Left ventricle myocardium inferior (tissue), 1 donor: ENCODE results near the gene ERCC1. TPM values are rescaled to one million over a fixed set of nuclear protein-coding genes. Genes with fewer than 3 reads are reported as not detected.
A peak's percentile ranks its signal among the peaks of the same experiment; 100 is the strongest.

ENCODE experiments used
- DNase-seq: peaks from one replicate; pipeline ENCODE4 v3.0.0-alpha.2; 2020
- H3K27ac ChIP-seq: fragments of 200-600 bp; replicated peaks from 2 replicates; pipeline ENCODE4 v1.8.0; 2021
- H3K27me3 ChIP-seq: fragments of 200-600 bp; 2 replicates; pipeline ENCODE4 v1.8.0; 2021; ENCODE audit warnings: low read depth
- H3K36me3 ChIP-seq: fragments of 200-600 bp; 2 replicates; pipeline ENCODE4 v1.8.0; 2021
- H3K4me1 ChIP-seq: fragments of 200-600 bp; 2 replicates; pipeline ENCODE4 v1.8.0; 2021
- H3K4me3 ChIP-seq: fragments of 200-600 bp; 2 replicates; pipeline ENCODE4 v1.8.0; 2021; ENCODE audit warnings: mild to moderate bottlenecking, moderate library complexity
- H3K9me3 ChIP-seq: fragments of 200-600 bp; replicated peaks from 2 replicates; pipeline ENCODE4 v1.8.0; 2021
- intact Hi-C: fragments of 100-400 bp; cut with micrococcal nuclease; formaldehyde crosslinking; loops from one replicate; pipeline ENCODE4 v1.11.0; 2022
- total RNA-seq: library from RNA; stranded (reverse); fragmentation: NEBNext Ultra II Directional; extraction: Animal tissue kit (Norgen Biotek cat#: 25700); gene quantifications from one replicate; pipeline ENCODE4 v1.2.1, GENCODE V29; 2021
- TF ChIP-seq, protein P1 (sequence below): fragments of 200-600 bp; IDR thresholded peaks from 2 replicates; pipeline ENCODE4 v1.8.0; 2021; ENCODE audit warnings: antibody characterized with exemption, mild to moderate bottlenecking, borderline replicate concordance
- donor health status: DM: no; HTN: yes; CAD: no; lungs with severe emphysema.

ERCC1 gene
- total RNA-seq, 1 donor from 2014 or later = 108 TPM

DNA sequence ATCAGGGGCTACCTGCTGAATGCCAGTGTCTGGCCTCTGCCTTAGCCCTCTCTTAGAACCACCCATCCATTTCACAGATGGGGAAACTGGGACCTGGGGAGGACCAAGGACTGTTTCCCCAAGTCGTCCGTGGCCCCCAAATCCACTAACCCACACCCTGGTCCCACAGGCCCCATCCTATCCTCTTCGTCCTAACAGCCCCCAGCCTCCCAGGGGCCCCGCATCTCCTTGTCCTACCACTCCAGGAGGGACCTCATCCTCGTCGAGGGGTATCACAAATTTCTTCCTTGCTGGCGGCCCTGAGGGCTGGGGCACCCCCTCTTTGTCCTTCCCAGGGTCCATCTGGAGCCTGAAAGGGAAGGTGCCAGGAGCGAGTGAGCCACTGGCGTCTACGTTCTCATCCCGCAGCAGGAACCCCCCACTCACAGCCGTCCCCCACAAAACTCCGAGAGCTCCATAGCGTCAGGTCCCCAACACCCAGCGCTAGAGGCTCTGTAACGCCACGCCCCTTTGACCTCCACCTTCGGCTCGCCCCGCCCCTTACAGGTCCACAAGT lies 606 bp downstream of the ERCC1 start:
- Histone ChIP-seq H3K36me3 (peaks cover 27% of the 10 kb centered on the region), H3K27ac (peak overlapping the region; percentile 92), H3K4me3 (peak overlapping the region; percentile 70), H3K27me3 (no peaks in the 10 kb centered on the region), H3K4me1 (peaks cover 46% of the 10 kb centered on the region), H3K9me3 (no peaks in the 10 kb centered on the region)
- intact Hi-C loops = no loop called here
- TF ChIP-seq, protein P1, sequence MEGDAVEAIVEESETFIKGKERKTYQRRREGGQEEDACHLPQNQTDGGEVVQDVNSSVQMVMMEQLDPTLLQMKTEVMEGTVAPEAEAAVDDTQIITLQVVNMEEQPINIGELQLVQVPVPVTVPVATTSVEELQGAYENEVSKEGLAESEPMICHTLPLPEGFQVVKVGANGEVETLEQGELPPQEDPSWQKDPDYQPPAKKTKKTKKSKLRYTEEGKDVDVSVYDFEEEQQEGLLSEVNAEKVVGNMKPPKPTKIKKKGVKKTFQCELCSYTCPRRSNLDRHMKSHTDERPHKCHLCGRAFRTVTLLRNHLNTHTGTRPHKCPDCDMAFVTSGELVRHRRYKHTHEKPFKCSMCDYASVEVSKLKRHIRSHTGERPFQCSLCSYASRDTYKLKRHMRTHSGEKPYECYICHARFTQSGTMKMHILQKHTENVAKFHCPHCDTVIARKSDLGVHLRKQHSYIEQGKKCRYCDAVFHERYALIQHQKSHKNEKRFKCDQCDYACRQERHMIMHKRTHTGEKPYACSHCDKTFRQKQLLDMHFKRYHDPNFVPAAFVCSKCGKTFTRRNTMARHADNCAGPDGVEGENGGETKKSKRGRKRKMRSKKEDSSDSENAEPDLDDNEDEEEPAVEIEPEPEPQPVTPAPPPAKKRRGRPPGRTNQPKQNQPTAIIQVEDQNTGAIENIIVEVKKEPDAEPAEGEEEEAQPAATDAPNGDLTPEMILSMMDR = no peak
- no peak for DNase-seq

DNA sequence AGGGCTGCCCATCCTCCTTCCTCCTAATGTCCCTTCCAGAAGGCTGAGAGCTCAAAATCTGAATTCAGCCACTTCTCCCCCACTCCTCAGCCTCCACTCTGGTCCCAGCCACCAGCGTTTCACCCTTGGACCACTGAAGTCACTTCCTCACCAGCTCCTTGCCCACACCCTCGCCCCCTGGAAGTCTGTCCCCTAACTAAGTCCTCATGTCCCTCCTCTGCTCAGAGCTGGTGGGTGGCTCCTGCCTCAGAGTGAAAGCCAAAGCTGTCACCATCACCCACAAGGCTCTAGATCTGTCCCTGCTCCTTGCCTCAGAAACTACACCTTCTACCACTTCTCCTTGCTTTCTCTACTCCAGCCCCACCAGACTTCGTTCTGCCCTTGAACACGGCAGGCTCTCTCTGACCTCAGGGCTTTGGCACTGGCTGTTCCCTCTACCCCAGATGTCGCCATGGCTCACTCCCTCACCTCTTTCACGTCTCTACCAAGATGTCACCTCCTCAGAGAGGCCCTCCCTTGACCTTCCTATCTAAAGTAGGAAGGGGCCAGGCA lies 1.7 kb downstream of the ERCC1 start:
- Histone ChIP-seq H3K9me3 (no peaks in the 10 kb centered on the region), H3K4me3 (peak overlapping the region; percentile 70), H3K27ac (peak overlapping the region; percentile 13), H3K36me3 (peaks cover 37% of the 10 kb centered on the region), H3K27me3 (no peaks in the 10 kb centered on the region), H3K4me1 (peaks cover 42% of the 10 kb centered on the region)
- intact Hi-C loops = no loop called here
- no peak for DNase-seq
- TF ChIP-seq, protein P1 = no peak

DNA sequence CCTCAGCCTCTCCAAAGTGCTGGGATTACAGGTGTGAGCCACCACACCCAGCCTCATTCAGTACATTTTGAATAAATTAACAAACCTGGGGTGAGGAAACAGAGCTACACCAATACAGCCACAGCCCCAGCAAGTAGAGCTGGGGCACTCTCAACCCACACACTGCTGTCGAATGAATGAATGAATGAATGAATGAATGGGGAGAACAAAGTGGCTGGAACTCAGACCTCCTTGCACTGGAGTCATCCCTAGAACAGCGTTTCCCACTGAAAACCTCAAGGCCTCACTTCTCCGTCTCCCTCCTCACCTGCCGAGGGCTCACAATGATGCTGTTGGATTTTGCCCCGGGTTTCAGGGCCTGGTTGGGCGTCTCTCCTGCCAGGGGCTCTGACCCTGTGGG lies 2.8 kb downstream of the ERCC1 start:
- H3K9me3 ChIP-seq = no peaks in the 10 kb centered on the region
- no peak overlapping the region for H3K4me3 ChIP-seq
- no peak for DNase-seq
- H3K27ac ChIP-seq = no peak overlapping the region
- no peaks in the 10 kb centered on the region for H3K27me3 ChIP-seq
- peaks cover 44% of the 10 kb centered on the region for H3K36me3 ChIP-seq
- TF ChIP-seq, protein P1 = no peak
- H3K4me1 ChIP-seq = peaks cover 53% of the 10 kb centered on the region
- intact Hi-C loops = no loop called here

DNA sequence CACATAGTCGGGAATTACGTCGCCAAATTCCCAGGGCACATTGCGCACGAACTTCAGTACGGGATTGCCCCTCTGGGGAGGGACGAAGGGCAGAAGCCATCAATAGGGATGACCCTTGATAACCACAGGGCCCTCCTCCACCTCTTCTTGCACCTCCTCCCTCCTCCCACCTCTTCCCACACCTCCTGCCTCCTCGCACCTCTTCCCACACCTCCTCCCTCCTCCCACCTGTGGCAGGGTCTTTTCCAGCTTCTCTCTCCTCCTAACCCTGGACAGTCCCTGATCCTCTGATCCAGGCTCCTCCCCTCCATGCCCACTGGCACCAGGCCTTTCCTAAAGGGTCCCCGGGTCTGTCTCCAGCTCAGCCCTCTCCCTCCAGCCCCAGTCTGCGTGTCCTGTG lies 3.4 kb downstream of the ERCC1 start:
- Histone ChIP-seq H3K27ac (no peak overlapping the region), H3K36me3 (peaks cover 48% of the 10 kb centered on the region)

DNA sequence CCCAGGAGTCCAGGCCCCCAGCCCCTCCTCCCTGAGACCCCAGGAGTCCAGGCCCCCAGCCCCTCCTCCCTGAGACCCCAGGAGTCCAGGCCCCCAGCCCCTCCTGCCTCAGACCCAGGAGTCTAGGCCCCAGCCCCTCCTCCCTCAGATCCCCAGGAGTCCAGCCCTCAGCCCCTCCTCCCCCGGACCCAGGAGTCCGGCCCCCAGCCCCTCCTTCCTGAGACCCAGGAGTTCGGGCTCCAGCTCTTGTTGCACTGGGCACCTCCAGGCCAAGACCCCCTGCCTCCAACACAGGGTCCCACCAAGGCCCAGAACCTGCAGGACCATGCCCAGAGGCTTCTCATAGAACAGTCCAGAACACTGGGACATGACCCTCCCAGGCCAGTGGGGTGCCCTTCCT lies 3.8 kb downstream of the ERCC1 start:
- H3K4me1 ChIP-seq = peaks cover 50% of the 10 kb centered on the region
- intact Hi-C loops = no loop called here
- H3K9me3 ChIP-seq = no peaks in the 10 kb centered on the region
- no peak overlapping the region for H3K4me3 ChIP-seq
- peaks cover 51% of the 10 kb centered on the region for H3K36me3 ChIP-seq
- TF ChIP-seq, protein P1 = no peak
- no peaks in the 10 kb centered on the region for H3K27me3 ChIP-seq
- H3K27ac ChIP-seq = no peak overlapping the region
- no peak for DNase-seq

More for the DNA sequence above, 3.4 kb downstream of the ERCC1 start:
- no peak for DNase-seq
- Histone ChIP-seq H3K4me3 (no peak overlapping the region), H3K4me1 (peaks cover 54% of the 10 kb centered on the region), H3K9me3 (no peaks in the 10 kb centered on the region), H3K27me3 (no peaks in the 10 kb centered on the region)
- TF ChIP-seq, protein P1 = no peak
- intact Hi-C loops = no loop called here
